WTC11 (cell line): ENCODE data around the gene DNASE1L2.

Experiments used
- GABPB1 ChIP-seq: sonication (generic); formaldehyde crosslinking; IDR thresholded peaks from 2 replicates; pipeline ENCODE4 v1.8.1; 2023; ENCODE audit warnings: mild to moderate bottlenecking, missing genetic modification reagents
- HMGA2 ChIP-seq: fragments of 250-450 bp; sonication (Bioruptor Pico); IDR thresholded peaks from 2 replicates; pipeline ENCODE4 v1.4.0; 2021; ENCODE audit warnings: mild to moderate bottlenecking, moderate library complexity
- JAZF1 ChIP-seq: fragments of 250-450 bp; sonication (Bioruptor Pico); IDR thresholded peaks from 2 replicates; pipeline ENCODE4 v1.9.0; 2021; ENCODE audit warnings: moderate library complexity, mild to moderate bottlenecking, inconsistent platforms
- ZBTB21 ChIP-seq: sonication (generic); formaldehyde crosslinking; IDR thresholded peaks from 2 replicates; pipeline ENCODE4 v1.8.1; 2023; ENCODE audit warnings: mild to moderate bottlenecking, missing genetic modification reagents, borderline replicate concordance
- ZNF423 ChIP-seq: fragments of 250-450 bp; sonication (Bioruptor Pico); IDR thresholded peaks from 2 replicates; pipeline ENCODE4 v2.1.2; 2022; ENCODE audit warnings: mild to moderate bottlenecking, moderate library complexity
- TF ChIP-seq, protein P1 (sequence below): sonication (generic); formaldehyde crosslinking; conservative IDR thresholded peaks from 2 replicates; pipeline ENCODE4 v1.8.1; 2022; ENCODE audit warnings: mild to moderate bottlenecking, missing genetic modification reagents
- TF ChIP-seq, protein P2 (sequence below): fragments of 200-600 bp; IDR thresholded peaks from 2 replicates; pipeline ENCODE4 v1.8.0; 2022; ENCODE audit warnings: antibody characterized with exemption
- TF ChIP-seq, protein P3 (sequence below): sonication (generic); formaldehyde crosslinking; IDR thresholded peaks from 2 replicates; pipeline ENCODE4 v1.8.1; 2023; ENCODE audit warnings: mild to moderate bottlenecking, missing genetic modification reagents
- TF ChIP-seq, protein P4 (sequence below): sonication (generic); formaldehyde crosslinking; IDR thresholded peaks from 2 replicates; pipeline ENCODE4 v1.8.0; 2022; ENCODE audit warnings: mild to moderate bottlenecking, missing genetic modification reagents
- TF ChIP-seq, protein P5 (sequence below): sonication (generic); formaldehyde crosslinking; IDR thresholded peaks from 2 replicates; pipeline ENCODE4 v1.8.0; 2022; ENCODE audit warnings: mild to moderate bottlenecking, missing genetic modification reagents

DNA sequence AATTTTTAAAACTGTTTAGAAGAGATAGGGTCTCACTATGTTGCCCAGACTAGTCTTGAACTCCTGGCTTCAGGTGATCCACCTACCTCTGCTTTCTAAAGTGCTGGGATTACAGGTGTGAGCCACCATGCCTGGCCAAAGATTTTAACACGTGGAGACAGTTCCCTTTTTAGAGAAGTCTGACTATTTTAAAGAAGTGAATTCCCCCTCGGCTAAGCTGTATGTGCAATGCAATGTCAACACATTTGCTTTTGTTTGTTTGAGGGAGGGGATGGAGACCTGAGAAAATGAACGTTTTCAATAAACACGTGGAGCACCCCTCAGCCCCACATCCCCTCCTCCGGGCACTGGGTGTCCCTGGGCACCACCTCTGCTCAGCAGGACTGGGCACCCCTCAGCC, 46.0 kb downstream of the DNASE1L2 start:
- no peak for TF ChIP-seq GABPB1 (CRISPR knock-in tag)
- no peak for TF ChIP-seq JAZF1
- TF ChIP-seq, protein P1, sequence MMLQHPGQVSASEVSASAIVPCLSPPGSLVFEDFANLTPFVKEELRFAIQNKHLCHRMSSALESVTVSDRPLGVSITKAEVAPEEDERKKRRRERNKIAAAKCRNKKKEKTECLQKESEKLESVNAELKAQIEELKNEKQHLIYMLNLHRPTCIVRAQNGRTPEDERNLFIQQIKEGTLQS: no peak
- TF ChIP-seq, protein P2, sequence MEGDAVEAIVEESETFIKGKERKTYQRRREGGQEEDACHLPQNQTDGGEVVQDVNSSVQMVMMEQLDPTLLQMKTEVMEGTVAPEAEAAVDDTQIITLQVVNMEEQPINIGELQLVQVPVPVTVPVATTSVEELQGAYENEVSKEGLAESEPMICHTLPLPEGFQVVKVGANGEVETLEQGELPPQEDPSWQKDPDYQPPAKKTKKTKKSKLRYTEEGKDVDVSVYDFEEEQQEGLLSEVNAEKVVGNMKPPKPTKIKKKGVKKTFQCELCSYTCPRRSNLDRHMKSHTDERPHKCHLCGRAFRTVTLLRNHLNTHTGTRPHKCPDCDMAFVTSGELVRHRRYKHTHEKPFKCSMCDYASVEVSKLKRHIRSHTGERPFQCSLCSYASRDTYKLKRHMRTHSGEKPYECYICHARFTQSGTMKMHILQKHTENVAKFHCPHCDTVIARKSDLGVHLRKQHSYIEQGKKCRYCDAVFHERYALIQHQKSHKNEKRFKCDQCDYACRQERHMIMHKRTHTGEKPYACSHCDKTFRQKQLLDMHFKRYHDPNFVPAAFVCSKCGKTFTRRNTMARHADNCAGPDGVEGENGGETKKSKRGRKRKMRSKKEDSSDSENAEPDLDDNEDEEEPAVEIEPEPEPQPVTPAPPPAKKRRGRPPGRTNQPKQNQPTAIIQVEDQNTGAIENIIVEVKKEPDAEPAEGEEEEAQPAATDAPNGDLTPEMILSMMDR: no peak
- TF ChIP-seq, protein P3, sequence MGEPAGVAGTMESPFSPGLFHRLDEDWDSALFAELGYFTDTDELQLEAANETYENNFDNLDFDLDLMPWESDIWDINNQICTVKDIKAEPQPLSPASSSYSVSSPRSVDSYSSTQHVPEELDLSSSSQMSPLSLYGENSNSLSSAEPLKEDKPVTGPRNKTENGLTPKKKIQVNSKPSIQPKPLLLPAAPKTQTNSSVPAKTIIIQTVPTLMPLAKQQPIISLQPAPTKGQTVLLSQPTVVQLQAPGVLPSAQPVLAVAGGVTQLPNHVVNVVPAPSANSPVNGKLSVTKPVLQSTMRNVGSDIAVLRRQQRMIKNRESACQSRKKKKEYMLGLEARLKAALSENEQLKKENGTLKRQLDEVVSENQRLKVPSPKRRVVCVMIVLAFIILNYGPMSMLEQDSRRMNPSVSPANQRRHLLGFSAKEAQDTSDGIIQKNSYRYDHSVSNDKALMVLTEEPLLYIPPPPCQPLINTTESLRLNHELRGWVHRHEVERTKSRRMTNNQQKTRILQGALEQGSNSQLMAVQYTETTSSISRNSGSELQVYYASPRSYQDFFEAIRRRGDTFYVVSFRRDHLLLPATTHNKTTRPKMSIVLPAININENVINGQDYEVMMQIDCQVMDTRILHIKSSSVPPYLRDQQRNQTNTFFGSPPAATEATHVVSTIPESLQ (CRISPR knock-in tag): no peak
- TF ChIP-seq, protein P4, sequence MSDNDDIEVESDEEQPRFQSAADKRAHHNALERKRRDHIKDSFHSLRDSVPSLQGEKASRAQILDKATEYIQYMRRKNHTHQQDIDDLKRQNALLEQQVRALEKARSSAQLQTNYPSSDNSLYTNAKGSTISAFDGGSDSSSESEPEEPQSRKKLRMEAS (CRISPR knock-in tag): no peak
- TF ChIP-seq ZNF423 (CRISPR knock-in tag): no peak
- TF ChIP-seq, protein P5, sequence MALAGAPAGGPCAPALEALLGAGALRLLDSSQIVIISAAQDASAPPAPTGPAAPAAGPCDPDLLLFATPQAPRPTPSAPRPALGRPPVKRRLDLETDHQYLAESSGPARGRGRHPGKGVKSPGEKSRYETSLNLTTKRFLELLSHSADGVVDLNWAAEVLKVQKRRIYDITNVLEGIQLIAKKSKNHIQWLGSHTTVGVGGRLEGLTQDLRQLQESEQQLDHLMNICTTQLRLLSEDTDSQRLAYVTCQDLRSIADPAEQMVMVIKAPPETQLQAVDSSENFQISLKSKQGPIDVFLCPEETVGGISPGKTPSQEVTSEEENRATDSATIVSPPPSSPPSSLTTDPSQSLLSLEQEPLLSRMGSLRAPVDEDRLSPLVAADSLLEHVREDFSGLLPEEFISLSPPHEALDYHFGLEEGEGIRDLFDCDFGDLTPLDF (CRISPR knock-in tag): no peak
- TF ChIP-seq HMGA2 (CRISPR knock-in tag): no peak
- no peak for TF ChIP-seq ZBTB21 (CRISPR knock-in tag)
